OCI-LY1 (cell line): Measurements from ENCODE around the gene LIN54.

Experiments
- EZH2 ChIP-seq: fragments of 200-600 bp; sonication (generic), shearing (Covaris generic); IDR thresholded peaks from 2 replicates; pipeline ENCODE4 v1.8.0; 2017; ENCODE audit warnings: borderline replicate concordance, mixed run types, mild to moderate bottlenecking, antibody characterized with exemption, low read length, moderate library complexity, mixed read lengths
- TF ChIP-seq, protein P1 (sequence below): fragments of 200-600 bp; sonication (generic), shearing (Covaris generic); IDR thresholded peaks from 2 replicates; pipeline ENCODE4 v1.5.1; 2017; ENCODE audit warnings: mild to moderate bottlenecking, antibody characterized with exemption, low read length, moderate library complexity, mixed read lengths

DNA sequence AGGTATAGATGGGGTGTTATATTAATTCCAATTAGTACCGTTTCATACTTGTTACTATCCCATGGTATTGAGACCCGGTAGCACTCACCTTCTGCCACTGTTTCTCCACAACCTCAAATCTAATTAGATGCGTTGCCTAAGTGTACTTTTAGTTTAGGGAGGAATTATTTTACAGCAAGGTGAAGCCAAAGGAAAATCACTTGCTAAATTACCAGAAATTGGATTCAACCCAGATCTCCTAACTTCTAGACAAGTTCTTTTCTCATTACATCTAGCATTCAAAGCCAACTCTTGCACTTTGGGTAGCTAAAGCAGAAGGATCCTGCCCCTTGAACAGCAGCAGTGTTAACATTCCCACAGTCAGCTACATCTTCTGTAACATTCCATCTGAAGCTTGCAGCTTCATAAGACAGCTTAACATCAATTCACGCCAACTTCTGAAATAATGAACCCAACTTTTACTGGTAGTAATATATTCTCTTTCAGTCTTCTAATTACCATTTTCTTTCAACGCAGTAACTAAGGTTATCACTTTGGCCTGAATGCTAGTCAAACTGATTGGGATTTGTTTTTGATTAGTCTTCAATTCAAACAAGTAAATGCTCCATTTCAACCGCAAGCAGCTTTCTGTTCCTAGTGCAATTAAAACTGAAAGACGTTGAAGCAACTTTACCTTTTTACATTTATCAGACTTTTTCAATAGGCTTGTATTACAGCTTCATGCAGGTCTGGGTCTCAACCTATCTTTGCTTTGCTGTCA lies 118.7 kb downstream of the LIN54 start:
- TF ChIP-seq, protein P1, sequence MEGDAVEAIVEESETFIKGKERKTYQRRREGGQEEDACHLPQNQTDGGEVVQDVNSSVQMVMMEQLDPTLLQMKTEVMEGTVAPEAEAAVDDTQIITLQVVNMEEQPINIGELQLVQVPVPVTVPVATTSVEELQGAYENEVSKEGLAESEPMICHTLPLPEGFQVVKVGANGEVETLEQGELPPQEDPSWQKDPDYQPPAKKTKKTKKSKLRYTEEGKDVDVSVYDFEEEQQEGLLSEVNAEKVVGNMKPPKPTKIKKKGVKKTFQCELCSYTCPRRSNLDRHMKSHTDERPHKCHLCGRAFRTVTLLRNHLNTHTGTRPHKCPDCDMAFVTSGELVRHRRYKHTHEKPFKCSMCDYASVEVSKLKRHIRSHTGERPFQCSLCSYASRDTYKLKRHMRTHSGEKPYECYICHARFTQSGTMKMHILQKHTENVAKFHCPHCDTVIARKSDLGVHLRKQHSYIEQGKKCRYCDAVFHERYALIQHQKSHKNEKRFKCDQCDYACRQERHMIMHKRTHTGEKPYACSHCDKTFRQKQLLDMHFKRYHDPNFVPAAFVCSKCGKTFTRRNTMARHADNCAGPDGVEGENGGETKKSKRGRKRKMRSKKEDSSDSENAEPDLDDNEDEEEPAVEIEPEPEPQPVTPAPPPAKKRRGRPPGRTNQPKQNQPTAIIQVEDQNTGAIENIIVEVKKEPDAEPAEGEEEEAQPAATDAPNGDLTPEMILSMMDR, result no peak
- TF ChIP-seq EZH2, result no peak
